HG03139 (cell line): Measurements from ENCODE around the gene DIP2C.
"Not testable (repeated sequence)": the region's sequence is repeated elsewhere in the genome, so short reads cannot be mapped to it uniquely, and the experiment has no call there.

Experiments used
- ATAC-seq: cut with Tn5 transposase; IDR thresholded peaks from one replicate; pipeline ENCODE4 v1.9.1; 2021; ENCODE audit not compliant: unreplicated experiment

DIP2C gene

GRCh38 chr10:700183-700582, 10.7 kb upstream of the DIP2C start:
- not testable (repeated sequence) for ATAC-seq

GRCh38 chr10:697097-697875, 7.8 kb upstream of the DIP2C start:
- no peak for ATAC-seq

GRCh38 chr10:695396-695795, 5.9 kb upstream of the DIP2C start:
- no peak for ATAC-seq

- ATAC-seq, result no peak
Observed at GRCh38 chr10:693506-693905, 4.0 kb upstream of the DIP2C start.

DNA sequence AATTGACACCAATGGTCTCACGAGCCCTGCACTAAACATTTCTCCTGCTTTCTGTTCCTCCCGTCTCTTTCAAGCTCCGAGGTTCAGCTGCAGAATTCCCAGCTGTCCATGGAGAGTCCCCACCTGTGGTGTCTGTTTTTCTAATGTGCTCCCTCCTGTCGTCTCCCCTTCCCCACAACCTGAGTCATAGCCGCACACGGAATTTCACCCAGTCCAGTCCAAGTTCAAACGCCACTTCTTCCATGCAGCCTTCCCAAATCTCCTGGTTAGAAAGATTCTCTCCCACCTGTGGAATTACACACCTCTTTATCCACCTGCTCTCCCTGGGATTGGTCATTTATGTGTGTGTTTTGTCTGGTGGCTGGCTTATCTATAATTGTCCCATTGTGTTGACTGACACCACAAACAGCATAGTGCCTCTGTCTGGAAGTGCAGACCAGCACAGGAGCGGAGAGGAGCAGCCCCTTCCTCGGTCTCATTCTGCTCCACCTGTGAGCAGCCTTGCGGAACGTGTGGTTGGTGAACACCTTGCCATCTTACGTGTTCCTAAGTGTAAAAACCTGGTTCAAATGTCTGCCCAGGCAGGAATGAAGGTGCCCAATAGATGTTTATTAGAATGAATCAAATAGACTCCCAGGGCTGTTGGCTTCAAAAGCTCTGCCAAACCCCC, 3.3 kb upstream of the DIP2C start:
- no peak for ATAC-seq

DNA sequence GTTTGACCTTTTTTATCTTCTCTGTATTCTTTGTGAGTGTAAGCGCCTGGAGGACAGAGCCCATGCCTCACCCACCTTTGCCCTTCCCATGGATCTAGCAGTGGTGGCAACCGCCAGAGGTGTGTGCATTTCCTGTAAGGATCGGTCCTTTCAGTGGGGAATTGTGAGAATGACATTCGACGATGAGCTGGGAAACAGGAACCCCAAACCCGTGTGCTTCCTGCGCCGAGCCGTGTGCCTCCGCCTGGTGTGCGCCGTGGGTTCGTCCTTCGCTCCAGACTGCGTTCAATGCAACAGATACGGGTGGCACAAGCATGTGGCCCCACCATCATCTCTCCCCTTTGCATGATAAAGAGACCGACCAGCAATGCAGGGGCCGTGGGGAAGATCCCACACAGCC, 1.7 kb upstream of the DIP2C start:
- ATAC-seq, result no peak

- no peak for ATAC-seq
Observed at GRCh38 chr10:690372-691161, 1.1 kb upstream of the DIP2C start.

DNA sequence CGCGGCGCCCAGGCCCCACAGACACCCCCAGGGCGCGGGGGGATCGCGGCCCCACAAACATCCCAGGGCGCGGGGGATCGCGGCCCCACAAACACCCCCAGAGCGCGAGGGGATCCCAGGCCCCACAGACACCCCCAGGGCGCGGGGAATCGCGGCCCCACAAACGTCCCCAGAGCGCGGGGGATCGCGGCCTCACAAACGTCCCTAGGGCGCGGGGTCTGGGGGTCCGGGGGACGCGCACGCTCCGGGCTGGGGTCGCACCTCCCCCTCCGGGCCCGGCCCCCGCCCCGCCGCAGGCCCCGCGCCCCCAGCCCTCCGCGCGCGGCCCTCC, 382 bp downstream of the DIP2C start:
- ATAC-seq, result no peak

DNA sequence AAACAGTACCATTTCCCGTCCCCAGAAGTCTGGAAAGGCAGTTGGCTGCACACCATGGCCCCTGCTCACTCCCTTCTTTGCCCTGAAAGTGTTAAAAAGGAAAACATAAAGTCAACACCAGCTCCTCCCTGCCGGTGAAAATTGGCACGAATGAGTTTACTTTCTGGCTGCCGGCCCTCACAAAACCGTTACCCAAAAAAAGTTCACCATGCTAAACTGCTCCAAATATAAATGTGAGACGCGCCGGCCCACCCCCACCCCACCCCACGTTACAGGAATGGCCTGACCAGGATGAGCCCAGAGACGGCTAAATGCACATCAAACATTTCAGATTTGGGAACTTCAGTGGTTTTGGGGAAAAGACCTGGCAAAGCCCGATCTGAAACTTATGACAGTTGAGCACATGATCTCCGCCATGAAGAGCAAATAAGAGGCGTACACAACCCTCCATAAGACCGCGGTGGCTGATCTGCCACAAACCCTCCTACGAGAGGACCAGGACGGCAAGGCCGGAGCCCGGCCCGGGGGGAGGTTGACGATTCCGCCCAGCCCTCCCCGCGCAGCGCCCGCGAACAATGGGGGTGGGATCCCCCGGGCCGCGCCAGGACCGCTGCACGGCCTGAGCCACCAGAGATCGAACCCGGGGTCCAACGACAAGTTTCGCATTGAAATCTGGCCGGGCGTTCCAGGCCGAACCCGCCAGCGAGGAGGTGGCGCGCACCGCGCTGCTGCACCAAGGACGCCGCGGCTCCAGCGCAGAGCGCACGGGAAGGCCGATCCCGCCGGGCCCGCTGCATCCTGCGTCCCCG, 952 bp downstream of the DIP2C start:
- ATAC-seq, result no peak

GRCh38 chr10:687583-688311, 1.7 kb downstream of the DIP2C start:
- no peak for ATAC-seq

- no peak for ATAC-seq
Observed at GRCh38 chr10:686155-686931, 3.1 kb downstream of the DIP2C start.

- no peak for ATAC-seq
Observed at GRCh38 chr10:685613-686012, 3.9 kb downstream of the DIP2C start.

DNA sequence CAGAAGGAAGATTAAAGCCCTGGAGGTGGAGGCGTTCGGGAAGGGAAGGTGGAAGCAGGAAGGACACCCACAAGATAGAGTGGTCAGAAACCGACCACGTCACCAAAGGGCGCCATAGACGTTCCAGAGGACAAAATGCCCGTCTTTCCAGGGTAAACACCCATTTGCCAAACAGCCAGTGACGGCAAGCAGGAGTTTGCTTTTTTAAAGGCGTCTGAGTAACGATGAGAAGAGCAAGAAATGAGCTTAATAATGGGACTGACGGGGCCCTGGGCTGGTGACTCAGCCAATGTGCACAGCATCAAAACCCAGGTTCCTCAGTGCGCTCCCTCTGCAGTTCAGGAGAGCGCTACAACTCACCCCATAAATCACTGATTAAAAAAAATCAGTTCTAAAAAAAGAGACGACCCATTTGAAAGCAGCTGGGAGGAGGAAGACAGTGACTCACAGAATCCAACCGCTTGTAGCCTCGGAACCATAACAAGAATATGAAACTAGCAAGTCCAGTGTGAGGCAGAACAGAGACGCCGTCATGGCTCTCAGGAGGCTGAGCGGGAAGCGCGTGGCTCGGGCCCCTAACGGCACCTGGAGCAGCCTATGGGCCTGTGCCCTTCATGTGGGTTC, 5.9 kb downstream of the DIP2C start:
- no peak for ATAC-seq

GRCh38 chr10:682931-683447, 6.5 kb downstream of the DIP2C start:
- ATAC-seq, result no peak

- ATAC-seq, result no peak
Observed at GRCh38 chr10:681670-682318, 7.7 kb downstream of the DIP2C start.

GRCh38 chr10:680745-681144, 8.7 kb downstream of the DIP2C start:
- ATAC-seq, result no peak

GRCh38 chr10:680146-680545, 9.3 kb downstream of the DIP2C start:
- no peak for ATAC-seq

GRCh38 chr10:679556-679955, 9.9 kb downstream of the DIP2C start:
- no peak for ATAC-seq

DNA sequence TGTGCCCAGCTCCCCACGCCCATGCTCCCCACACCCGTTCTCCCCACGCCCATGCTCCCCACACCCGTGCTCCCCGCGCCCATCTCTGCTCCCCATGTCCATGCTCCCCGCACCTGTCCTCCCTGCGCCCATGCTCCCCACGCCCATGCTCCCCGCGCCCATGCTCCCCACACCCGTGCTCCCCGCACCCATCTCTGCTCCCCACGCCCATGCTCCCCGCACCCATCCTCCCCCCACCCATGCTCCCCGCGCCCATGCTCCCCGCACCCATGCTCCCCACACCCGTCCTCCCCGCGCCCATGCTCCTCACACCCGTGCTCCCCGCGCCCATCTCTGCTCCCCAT, 10.8 kb downstream of the DIP2C start:
- ATAC-seq, result not testable (repeated sequence)
